IMR-90 (cell line): Measurements from ENCODE around the gene ADGRD1. TPM values are rescaled to one million over a fixed set of nuclear protein-coding genes. Genes with fewer than 3 reads are reported as not detected.

Experiments used
- ATAC-seq: fragments of 200-7000 bp; cut with Tn5 transposase; 2 replicates; pipeline ENCODE4 v1.9.1; 2020; ENCODE audit warnings: low read depth, mild to moderate bottlenecking, moderate library complexity
- BruUV-seq: library from RNA; stranded (reverse); fragments of 400-500 nt; replicated peaks from 2 replicates; lab custom pipeline; 2021; lab: Mats Ljungman, UMichigan
- CTCF ChIA-PET: fragments of 300-600 bp; formaldehyde crosslinking; extraction: SDS; loops from one replicate; lab custom pipeline; 2021; ENCODE audit warnings: antibody characterized with exemption; lab: Yijun Ruan, JAX
- POLR2A ChIA-PET: fragments of 300-600 bp; sonication (Branson Sonifier 250); formaldehyde crosslinking; loops from one replicate; lab custom pipeline; 2022; ENCODE audit warnings: antibody characterized with exemption; ENCODE audit not compliant: unreplicated experiment; lab: Charles Lee
- DNase-seq: peaks from one replicate; pipeline ENCODE4 v3.0.0; 2013
- H2AFZ ChIP-seq: replicated peaks from 2 replicates; pipeline ENCODE3; 2013; ENCODE audit warnings: low read length, mild to moderate bottlenecking; ENCODE audit not compliant: poor library complexity
- H2AK5ac ChIP-seq: 2 replicates; pipeline ENCODE4 v1.6.1; 2013; ENCODE audit warnings: low read depth, low read length, inconsistent platforms
- H2AK9ac ChIP-seq: replicated peaks from 2 replicates; pipeline ENCODE3; 2013; ENCODE audit warnings: mild to moderate bottlenecking, low read depth, low read length, moderate library complexity; ENCODE audit not compliant: poor library complexity
- H2BK120ac ChIP-seq: 2 replicates; pipeline ENCODE4 v1.6.1; 2013; ENCODE audit warnings: low read depth, low read length, inconsistent platforms
- H2BK15ac ChIP-seq: 3 replicates; pipeline ENCODE4 v1.6.1; 2013; ENCODE audit warnings: low read depth, low read length, inconsistent platforms
- H2BK20ac ChIP-seq: 2 replicates; pipeline ENCODE4 v1.6.1; 2013; ENCODE audit warnings: low read depth, mild to moderate bottlenecking, inconsistent platforms, low read length, moderate library complexity
- H2BK5ac ChIP-seq: 2 replicates; pipeline ENCODE4 v1.6.1; 2013; ENCODE audit warnings: mild to moderate bottlenecking, low read depth, low read length, inconsistent platforms; ENCODE audit not compliant: poor library complexity, severe bottlenecking
- H3K14ac ChIP-seq: replicated peaks from 2 replicates; pipeline ENCODE4 v1.6.1; 2013; ENCODE audit warnings: low read depth, low read length, inconsistent platforms
- H3K18ac ChIP-seq: 2 replicates; pipeline ENCODE4 v1.6.1; 2013; ENCODE audit warnings: low read depth, low read length, control low read depth
- H3K23ac ChIP-seq: 2 replicates; pipeline ENCODE4 v1.6.1; 2013; ENCODE audit warnings: low read depth, low read length, inconsistent platforms
- H3K27ac ChIP-seq: 2 replicates; pipeline ENCODE4 v1.5.1; 2013; ENCODE audit warnings: mild to moderate bottlenecking, control low read depth, low read length; ENCODE audit not compliant: insufficient read depth
- H3K27me3 ChIP-seq: 2 replicates; pipeline ENCODE4 v1.6.1; 2013; ENCODE audit warnings: low read length; ENCODE audit not compliant: control insufficient read depth, insufficient read depth
- H3K36me3 ChIP-seq: 2 replicates; pipeline ENCODE4 v1.6.1; 2013; ENCODE audit warnings: low read length, mixed read lengths; ENCODE audit not compliant: control insufficient read depth, insufficient read depth
- H3K4ac ChIP-seq: 2 replicates; pipeline ENCODE4 v1.6.1; 2013; ENCODE audit warnings: low read depth, low read length, inconsistent platforms
- H3K4me1 ChIP-seq: 2 replicates; pipeline ENCODE4 v1.6.1; 2013; ENCODE audit warnings: low read length, mixed read lengths; ENCODE audit not compliant: control insufficient read depth, insufficient read depth
- H3K4me2 ChIP-seq: 2 replicates; pipeline ENCODE4 v1.6.1; 2013; ENCODE audit warnings: low read depth, mild to moderate bottlenecking, control low read depth, low read length, moderate library complexity
- H3K4me3 ChIP-seq: 2 replicates; pipeline ENCODE4 v1.5.1; 2013; ENCODE audit warnings: low read depth, mild to moderate bottlenecking, control low read depth, low read length, moderate library complexity; ENCODE audit not compliant: insufficient read depth
- H3K56ac ChIP-seq: 2 replicates; pipeline ENCODE4 v1.6.1; 2013; ENCODE audit warnings: low read length, inconsistent platforms; ENCODE audit not compliant: insufficient read depth; ENCODE audit errors: extremely low read depth
- H3K79me1 ChIP-seq, 2 experiments: 2 replicates each; pipeline ENCODE4 v1.6.1; 2013; ENCODE audit warnings: low read length in 2 of 2, inconsistent platforms in 1 of 2, low read depth in 1 of 2
- H3K9ac ChIP-seq: 2 replicates; pipeline ENCODE4 v1.6.1; 2013; ENCODE audit warnings: low read depth, low read length, control low read depth
- H3K9me1 ChIP-seq: 2 replicates; pipeline ENCODE4 v1.6.1; 2013; ENCODE audit warnings: low read length, inconsistent platforms; ENCODE audit not compliant: insufficient read depth
- H3K9me3 ChIP-seq: 2 replicates; pipeline ENCODE4 v1.6.1; 2013; ENCODE audit warnings: low read length; ENCODE audit not compliant: control insufficient read depth, insufficient read depth
- H4K20me1 ChIP-seq: 2 replicates; pipeline ENCODE4 v1.6.1; 2013; ENCODE audit warnings: low read length, inconsistent platforms; ENCODE audit not compliant: insufficient read depth
- H4K5ac ChIP-seq: 2 replicates; pipeline ENCODE4 v1.6.1; 2013; ENCODE audit warnings: mild to moderate bottlenecking, low read depth, low read length, control low read depth
- H4K8ac ChIP-seq, 2 experiments: 2 replicates each; pipeline ENCODE4 v1.6.1; 2013; ENCODE audit warnings: low read depth in 2 of 2, low read length in 2 of 2, control low read depth in 1 of 2, inconsistent platforms in 1 of 2
- H4K91ac ChIP-seq: 2 replicates; pipeline ENCODE4 v1.6.1; 2013; ENCODE audit warnings: low read depth, low read length, inconsistent platforms; ENCODE audit not compliant: insufficient read depth
- BHLHE40 ChIP-seq: fragments of 150-350 bp; IDR thresholded peaks from 2 replicates; pipeline ENCODE4 v1.6.1; 2016; ENCODE audit warnings: mild to moderate bottlenecking, low read depth, low read length
- CEBPB ChIP-seq: IDR thresholded peaks from 2 replicates; pipeline ENCODE4 v1.6.1; 2012; ENCODE audit warnings: low read depth, low read length, improper control_type of control experiment
- CHD1 ChIP-seq: IDR thresholded peaks from 2 replicates; pipeline ENCODE4 v1.6.1; 2012; ENCODE audit warnings: low read depth, low read length, improper control_type of control experiment
- ELK1 ChIP-seq: fragments of 150-350 bp; IDR thresholded peaks from 2 replicates; pipeline ENCODE4 v1.6.1; 2016; ENCODE audit warnings: low read depth, mild to moderate bottlenecking, low read length, moderate library complexity, borderline replicate concordance
- FOS ChIP-seq: fragments of 150-350 bp; IDR thresholded peaks from 2 replicates; pipeline ENCODE4 v1.6.1; 2016; ENCODE audit warnings: low read depth, low read length
- MAFK ChIP-seq: IDR thresholded peaks from 2 replicates; pipeline ENCODE4 v1.6.1; 2012; ENCODE audit warnings: low read depth, low read length, improper control_type of control experiment
- MAZ ChIP-seq: IDR thresholded peaks from 2 replicates; pipeline ENCODE4 v1.6.1; 2012; ENCODE audit warnings: low read depth, mild to moderate bottlenecking, low read length, improper control_type of control experiment, moderate library complexity, borderline replicate concordance
- MXI1 ChIP-seq: IDR thresholded peaks from 2 replicates; pipeline ENCODE4 v1.6.1; 2012; ENCODE audit warnings: low read depth, mild to moderate bottlenecking, low read length, moderate library complexity, borderline replicate concordance
- NFE2L2 ChIP-seq: fragments of 150-350 bp; IDR thresholded peaks from 2 replicates; pipeline ENCODE4 v1.6.1; 2016; ENCODE audit warnings: low read depth, mild to moderate bottlenecking, low read length
- POLR2A ChIP-seq: IDR thresholded peaks from 2 replicates; pipeline ENCODE4 v1.6.1; 2012; ENCODE audit warnings: mild to moderate bottlenecking, low read depth, low read length
- RCOR1 ChIP-seq: IDR thresholded peaks from 2 replicates; pipeline ENCODE4 v1.6.1; 2012; ENCODE audit warnings: mild to moderate bottlenecking, low read length, improper control_type of control experiment; ENCODE audit not compliant: insufficient replicate concordance
- SMC3 ChIP-seq: fragments of 150-350 bp; IDR thresholded peaks from 2 replicates; pipeline ENCODE4 v1.6.1; 2016; ENCODE audit warnings: low read depth, mild to moderate bottlenecking, antibody characterized with exemption, low read length, moderate library complexity
- WGBS, 2 experiments: methylation state at CpG; one replicate each; pipeline versions ENCODE4 v1.1.5 to v1.1.7; 2013; ENCODE audit warnings: missing lambda C conversion rate in 2 of 2; ENCODE audit not compliant: insufficient read length in 1 of 2; ENCODE audit errors: extremely low coverage in 2 of 2; 5-methylcytosine and 5-hydroxymethylcytosine counted together
- dilution Hi-C: fragments of 300-500 bp; cut with HindIII; formaldehyde crosslinking; loops from one replicate; pipeline ENCODE4 v1.14.3; 2018; ENCODE audit warnings: low sequenced_read_pairs; ENCODE audit not compliant: unreplicated experiment
- in situ Hi-C: fragments of 300-500 bp; cut with MboI; formaldehyde crosslinking; loops from 3 replicates; pipeline ENCODE4 v1.14.3; 2019; ENCODE audit warnings: low sequenced_read_pairs, inconsistent platforms, mixed read lengths
- intact Hi-C: fragments of 100-400 bp; cut with micrococcal nuclease; formaldehyde crosslinking; loops from 2 replicates; pipeline ENCODE4 v1.10.0; 2022
- polyA plus RNA-seq, 3 experiments: library from polyadenylated mRNA; depleted of rRNA; stranded (reverse); fragments of >200 nt; gene quantifications; 2 replicates each; pipeline ENCODE4 v1.2.3, GENCODE V29; 2012; ENCODE audit warnings: low replicate concordance in 1 of 3
- total RNA-seq: library from RNA; depleted of rRNA; stranded (reverse); fragments of >200 nt; gene quantifications from 2 replicates; pipeline ENCODE4 v1.2.3, GENCODE V29; 2012
- TF ChIP-seq, protein P1 (sequence below): conservative IDR thresholded peaks from 2 replicates; pipeline ENCODE4 v1.5.1; 2012; ENCODE audit warnings: mild to moderate bottlenecking, low read depth, low read length, improper control_type of control experiment

ADGRD1 gene
- total and polyA plus RNA-seq, 2 of the 4 experiments (the other 2 are of a cell fraction) = not detected

DNA sequence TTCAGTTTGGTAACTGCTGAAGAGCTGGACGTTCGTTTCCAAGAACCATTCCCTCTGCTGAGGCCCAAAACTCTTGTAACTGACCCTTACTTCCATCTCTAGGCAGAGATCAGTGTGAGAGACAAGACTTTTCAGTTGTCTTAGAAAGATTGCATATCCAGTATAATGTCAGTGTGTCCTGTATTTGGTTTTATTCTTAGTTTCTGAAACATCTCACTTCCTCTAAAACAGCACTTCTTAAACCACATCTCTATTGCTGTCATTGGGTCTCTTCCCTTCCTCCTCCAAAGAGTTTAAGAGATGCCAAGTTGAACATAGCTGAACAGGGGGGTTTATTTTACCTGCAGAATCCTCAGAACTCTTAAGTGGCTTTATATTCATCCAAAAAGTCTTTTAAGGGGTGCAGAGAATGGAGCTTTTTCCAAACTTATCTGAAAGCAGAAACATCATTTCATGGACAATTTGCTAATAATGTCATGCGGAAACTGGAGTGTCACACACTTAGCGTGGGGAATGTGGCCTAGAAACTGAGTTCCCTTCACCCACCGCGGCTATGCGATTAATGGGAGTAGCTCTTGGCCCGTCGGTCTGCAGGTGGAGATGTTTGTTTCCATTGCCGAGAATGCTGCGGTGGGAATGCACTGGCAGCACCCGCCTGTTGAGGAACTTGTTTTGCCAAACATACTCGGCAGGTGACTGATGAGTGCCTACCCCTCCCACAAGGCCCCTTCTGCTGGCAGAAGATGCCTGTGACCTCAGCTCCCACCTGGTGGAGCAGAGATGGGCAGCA lies 148.2 kb downstream of the ADGRD1 start (continued):
- TF ChIP-seq CEBPB = no peak

DNA sequence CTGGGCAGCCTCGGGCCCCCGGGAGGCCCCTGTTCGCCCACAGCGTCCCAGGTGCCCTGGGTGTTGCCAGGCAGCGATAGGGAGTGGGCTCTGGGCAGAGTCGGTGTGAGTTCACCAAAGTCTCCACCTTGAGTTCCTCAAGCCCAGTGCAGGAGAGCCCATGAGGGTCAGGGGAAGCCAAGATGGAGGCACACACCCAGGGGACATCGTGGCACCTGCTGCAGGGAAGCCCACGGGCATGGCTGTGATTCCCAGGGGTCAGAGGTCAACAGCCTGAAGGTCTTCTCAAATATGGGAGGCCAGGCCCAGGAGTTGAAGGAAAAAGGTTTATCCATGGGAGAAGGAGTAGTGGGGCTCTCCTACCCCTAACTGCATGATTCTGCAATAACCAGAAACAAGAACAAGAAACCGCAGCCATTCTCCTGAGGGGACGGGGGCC lies 148.8 kb downstream of the ADGRD1 start:
- Histone ChIP-seq H3K79me1 (no peaks in the 10 kb centered on the region), H2BK120ac (no peak overlapping the region), H3K4me1 (no peaks in the 10 kb centered on the region), H4K5ac (no peak overlapping the region), H2BK20ac (no peak overlapping the region), H3K4ac (no peak overlapping the region), H3K23ac (no peak overlapping the region), H2AFZ (no peak overlapping the region), H3K36me3 (no peaks in the 10 kb centered on the region), H2AK5ac (no peak overlapping the region), H3K9ac (no peak overlapping the region), H4K91ac (no peak overlapping the region), H4K20me1 (no peaks in the 10 kb centered on the region), H3K56ac (no peak overlapping the region), H3K9me3 (peaks cover 49% of the 10 kb centered on the region), H3K9me1 (no peaks in the 10 kb centered on the region), H2BK5ac (no peak overlapping the region), H3K18ac (no peak overlapping the region), H3K4me3 (no peak overlapping the region), H2BK15ac (no peak overlapping the region), H3K14ac (no peak overlapping the region), H3K27me3 (no peaks in the 10 kb centered on the region), H3K27ac (no peak overlapping the region), H4K8ac (no peak overlapping the region), H2AK9ac (no peak overlapping the region), H3K4me2 (no peak overlapping the region)
- intact Hi-C loops (no loop called here), dilution Hi-C loops (no loop called here), in situ Hi-C loops (loop anchor here (25.0 kb wide), 1 partner anchor 735 kb away; the partner anchor contains the start of gene MMP17)
- CTCF ChIA-PET = no interaction called here
- ATAC-seq (no peak), DNase-seq (no peak)
- BruUV-seq = no TSS peak
- WGBS, 2 experiments = 100% methylated on average over 2 of the region's 10 CpGs; no CpG with 5 or more reads in 1 of the 2 experiments
- POLR2A ChIA-PET = no interaction called here
- TF ChIP-seq, protein P1, sequence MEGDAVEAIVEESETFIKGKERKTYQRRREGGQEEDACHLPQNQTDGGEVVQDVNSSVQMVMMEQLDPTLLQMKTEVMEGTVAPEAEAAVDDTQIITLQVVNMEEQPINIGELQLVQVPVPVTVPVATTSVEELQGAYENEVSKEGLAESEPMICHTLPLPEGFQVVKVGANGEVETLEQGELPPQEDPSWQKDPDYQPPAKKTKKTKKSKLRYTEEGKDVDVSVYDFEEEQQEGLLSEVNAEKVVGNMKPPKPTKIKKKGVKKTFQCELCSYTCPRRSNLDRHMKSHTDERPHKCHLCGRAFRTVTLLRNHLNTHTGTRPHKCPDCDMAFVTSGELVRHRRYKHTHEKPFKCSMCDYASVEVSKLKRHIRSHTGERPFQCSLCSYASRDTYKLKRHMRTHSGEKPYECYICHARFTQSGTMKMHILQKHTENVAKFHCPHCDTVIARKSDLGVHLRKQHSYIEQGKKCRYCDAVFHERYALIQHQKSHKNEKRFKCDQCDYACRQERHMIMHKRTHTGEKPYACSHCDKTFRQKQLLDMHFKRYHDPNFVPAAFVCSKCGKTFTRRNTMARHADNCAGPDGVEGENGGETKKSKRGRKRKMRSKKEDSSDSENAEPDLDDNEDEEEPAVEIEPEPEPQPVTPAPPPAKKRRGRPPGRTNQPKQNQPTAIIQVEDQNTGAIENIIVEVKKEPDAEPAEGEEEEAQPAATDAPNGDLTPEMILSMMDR = no peak
- TF ChIP-seq MAZ (no peak), MXI1 (no peak), SMC3 (no peak), FOS (no peak), MAFK (no peak), CEBPB (no peak), RCOR1 (no peak), NFE2L2 (no peak), POLR2A (no peak), BHLHE40 (no peak), ELK1 (no peak), CHD1 (no peak)
